Stomach (tissue), 4 donors: ENCODE results near the gene FGL2.

Source experiments
- EP300 ChIP-seq: sonication (generic); formaldehyde crosslinking; IDR thresholded peaks from one replicate; pipeline ENCODE4 v1.6.1; 2017; ENCODE audit warnings: antibody characterized with exemption
- POLR2A ChIP-seq, 4 donors: fragments of 450-650 bp; IDR thresholded peaks; one replicate each; pipeline ENCODE4 v1.6.1; 2016; ENCODE audit warnings: antibody characterized with exemption in 4 of 4, control low read depth in 2 of 4, mild to moderate bottlenecking in 1 of 4, moderate library complexity in 1 of 4
- POLR2AphosphoS5 ChIP-seq, 3 donors: sonication (generic); formaldehyde crosslinking; IDR thresholded peaks; one replicate each; pipeline ENCODE4 v1.6.1; 2016; ENCODE audit warnings: antibody characterized with exemption in 3 of 3
- TF ChIP-seq, protein P1 (sequence below), 7 experiments: fragments of 450-650 bp in 4 of 7; fragments of 200-600 bp in 3 of 7; sonication (generic) in 3 of 7; IDR thresholded peaks; one replicate each; pipeline ENCODE4 v1.5.1; 2016 to 2019; ENCODE audit warnings: antibody characterized with exemption in 7 of 7, control low read depth in 2 of 7, mild to moderate bottlenecking in 1 of 7

DNA sequence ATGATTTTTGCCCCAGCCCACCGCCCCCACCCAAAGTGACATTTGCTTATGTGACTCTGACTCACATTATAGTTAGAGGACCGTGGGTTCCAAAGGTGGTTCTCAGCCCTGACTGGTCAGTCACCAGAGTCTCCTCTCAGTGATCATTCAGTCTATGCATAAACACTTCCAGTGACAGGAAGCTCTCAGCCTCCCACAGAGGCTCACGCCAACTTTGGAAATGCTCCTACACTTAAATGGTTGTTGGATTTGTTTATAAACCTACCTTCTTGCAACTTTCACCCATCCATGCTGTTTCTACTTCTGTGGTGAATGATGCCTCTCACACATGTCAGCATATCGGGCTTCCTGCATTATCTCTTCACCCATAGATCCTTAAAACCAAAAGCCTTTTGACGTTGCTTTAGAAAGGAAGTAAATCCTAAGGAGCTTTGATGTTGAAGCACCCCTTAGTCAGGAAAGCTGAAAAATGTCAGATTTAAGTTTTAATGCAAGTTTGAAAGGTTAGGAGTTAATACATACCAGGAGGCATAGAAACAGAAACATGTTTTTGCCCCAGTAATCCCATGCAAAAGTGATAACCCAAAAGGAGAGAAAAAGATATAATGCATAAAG lies 46.5 kb upstream of the FGL2 start:
- TF ChIP-seq EP300 (no peak), POLR2A (IDR thresholded peaks at IDR 0.05) (no peak), POLR2AphosphoS5 (IDR thresholded peaks at IDR 0.05) (no peak)
- TF ChIP-seq, protein P1, sequence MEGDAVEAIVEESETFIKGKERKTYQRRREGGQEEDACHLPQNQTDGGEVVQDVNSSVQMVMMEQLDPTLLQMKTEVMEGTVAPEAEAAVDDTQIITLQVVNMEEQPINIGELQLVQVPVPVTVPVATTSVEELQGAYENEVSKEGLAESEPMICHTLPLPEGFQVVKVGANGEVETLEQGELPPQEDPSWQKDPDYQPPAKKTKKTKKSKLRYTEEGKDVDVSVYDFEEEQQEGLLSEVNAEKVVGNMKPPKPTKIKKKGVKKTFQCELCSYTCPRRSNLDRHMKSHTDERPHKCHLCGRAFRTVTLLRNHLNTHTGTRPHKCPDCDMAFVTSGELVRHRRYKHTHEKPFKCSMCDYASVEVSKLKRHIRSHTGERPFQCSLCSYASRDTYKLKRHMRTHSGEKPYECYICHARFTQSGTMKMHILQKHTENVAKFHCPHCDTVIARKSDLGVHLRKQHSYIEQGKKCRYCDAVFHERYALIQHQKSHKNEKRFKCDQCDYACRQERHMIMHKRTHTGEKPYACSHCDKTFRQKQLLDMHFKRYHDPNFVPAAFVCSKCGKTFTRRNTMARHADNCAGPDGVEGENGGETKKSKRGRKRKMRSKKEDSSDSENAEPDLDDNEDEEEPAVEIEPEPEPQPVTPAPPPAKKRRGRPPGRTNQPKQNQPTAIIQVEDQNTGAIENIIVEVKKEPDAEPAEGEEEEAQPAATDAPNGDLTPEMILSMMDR (IDR thresholded peaks at IDR 0.05), result no peak
